HCT116 (cell line): ENCODE measurements around the gene GIMAP4. TPM values are rescaled to one million over a fixed set of nuclear protein-coding genes. Genes with fewer than 3 reads are reported as not detected.

Experiments used
- ATAC-seq: fragments of 200-7000 bp; cut with Tn5 transposase; 2 replicates; pipeline ENCODE4 v1.9.1; 2020; ENCODE audit warnings: mild to moderate bottlenecking, moderate library complexity
- BruUV-seq: library from RNA; stranded (reverse); fragments of 400-500 nt; replicated peaks from 2 replicates; lab custom pipeline; 2021; lab: Mats Ljungman, UMichigan
- CTCF ChIA-PET: fragments of 300-600 bp; sonication (Branson Sonifier 250); formaldehyde crosslinking; loops from one replicate; lab custom pipeline; 2021; ENCODE audit warnings: antibody characterized with exemption; lab: Charles Lee
- POLR2A ChIA-PET: fragments of 300-600, 350-600 bp; sonication (Branson Sonifier 250); formaldehyde crosslinking; loops from one replicate; lab custom pipeline; 2021; ENCODE audit warnings: antibody characterized with exemption; lab: Charles Lee
- RAD21 ChIA-PET, 2 experiments: fragments of 300-600 bp; sonication (Branson Sonifier 250); formaldehyde crosslinking; loops; one replicate each; lab custom pipeline; 2023; ENCODE audit warnings: low total read pairs in 2 of 2; ENCODE audit not compliant: uncharacterized antibody in 2 of 2, unreplicated experiment in 2 of 2, low non-redundant PET in 1 of 2; lab: Charles Lee
- DNase-seq: peaks from one replicate; pipeline ENCODE4 v3.0.0-alpha.2; 2010; ENCODE audit warnings: low read depth, low spot score
- H2AFZ ChIP-seq: fragments of 200-600 bp; shearing (Covaris generic), sonication (generic); 2 replicates; pipeline ENCODE4 v1.6.1; 2017; ENCODE audit warnings: low read depth, mixed run types, mixed read lengths, antibody characterized with exemption, low read length; ENCODE audit not compliant: poor library complexity, severe bottlenecking
- H3K27ac ChIP-seq: 2 replicates; pipeline ENCODE4 v1.5.1; 2012; ENCODE audit warnings: low read depth, low read length
- H3K27me3 ChIP-seq: fragments of 200-600 bp; sonication (generic); 2 replicates; pipeline ENCODE4 v1.6.1; 2016; ENCODE audit warnings: mixed run types, low read length, mixed read lengths; ENCODE audit not compliant: insufficient read depth
- H3K36me3 ChIP-seq, 2 experiments: fragments of 200-500 bp in 1 of 2; fragments of 200-600 bp in 1 of 2; sonication (Bioruptor generic) in 1 of 2; sonication (generic) in 1 of 2; 2 replicates each; pipeline versions ENCODE4 v1.5.1 to v1.6.1; 2014 to 2016; ENCODE audit warnings: low read length in 2 of 2, inconsistent platforms in 1 of 2, mixed read lengths in 1 of 2, mixed run types in 1 of 2; ENCODE audit not compliant: insufficient read depth in 2 of 2, control insufficient read depth in 1 of 2
- H3K4me1 ChIP-seq, 2 experiments: fragments of 200-600 bp in 1 of 2; sonication (generic) in 1 of 2; 2 replicates each; pipeline versions ENCODE4 v1.5.1 to v1.6.1; 2012 to 2017; ENCODE audit warnings: low read length in 2 of 2, inconsistent platforms in 1 of 2, mild to moderate bottlenecking in 1 of 2, mixed read lengths in 1 of 2, mixed run types in 1 of 2, moderate library complexity in 1 of 2; ENCODE audit not compliant: insufficient read depth in 2 of 2, control insufficient read depth in 1 of 2
- H3K4me2 ChIP-seq: fragments of 200-600 bp; sonication (generic); 2 replicates; pipeline ENCODE4 v1.6.1; 2017; ENCODE audit warnings: mixed run types, low read length, mixed read lengths
- H3K4me3 ChIP-seq, 2 experiments: fragments of 200-600 bp in 1 of 2; sonication (generic) in 1 of 2; replicated peaks in 1 of 2; 2 replicates each; pipeline ENCODE4 v1.5.1; 2011 to 2016; ENCODE audit warnings: low read length in 2 of 2, control low read depth in 1 of 2, low read depth in 1 of 2, mild to moderate bottlenecking in 1 of 2, mixed read lengths in 1 of 2, mixed run types in 1 of 2
- H3K79me2 ChIP-seq: fragments of 200-600 bp; sonication (generic); 2 replicates; pipeline ENCODE4 v1.6.1; 2017; ENCODE audit warnings: mild to moderate bottlenecking, mixed run types, low read length, moderate library complexity, mixed read lengths; ENCODE audit not compliant: insufficient read depth
- H3K9ac ChIP-seq: fragments of 200-600 bp; sonication (generic); 2 replicates; pipeline ENCODE4 v1.6.1; 2016; ENCODE audit warnings: low read length, mixed read lengths
- H3K9me2 ChIP-seq: fragments of 200-600 bp; sonication (generic), shearing (Covaris generic); 2 replicates; pipeline ENCODE4 v1.6.1; 2017; ENCODE audit warnings: mixed run types, mild to moderate bottlenecking, moderate library complexity; ENCODE audit not compliant: insufficient read depth
- H3K9me3 ChIP-seq, 2 experiments: fragments of 200-500 bp in 1 of 2; fragments of 200-600 bp in 1 of 2; sonication (Bioruptor generic) in 1 of 2; sonication (generic) in 1 of 2; 2 replicates each; pipeline ENCODE4 v1.6.1; 2014 to 2017; ENCODE audit warnings: low read length in 2 of 2, mixed read lengths in 2 of 2, inconsistent platforms in 1 of 2, low read depth in 1 of 2, mild to moderate bottlenecking in 1 of 2, mixed run types in 1 of 2, moderate library complexity in 1 of 2; ENCODE audit not compliant: control insufficient read depth in 1 of 2, insufficient read depth in 1 of 2
- H4K20me1 ChIP-seq: fragments of 200-600 bp; sonication (generic), shearing (Covaris generic); 2 replicates; pipeline ENCODE4 v1.6.1; 2017; ENCODE audit warnings: mixed run types, mild to moderate bottlenecking, moderate library complexity; ENCODE audit not compliant: insufficient read depth
- ATF3 ChIP-seq: IDR thresholded peaks from 2 replicates; pipeline ENCODE4 v1.6.1; 2012
- CTCF ChIP-seq, 3 experiments: fragments of 200-600 bp in 1 of 3; sonication (generic) in 1 of 3; IDR thresholded peaks in 2 of 3; conservative IDR thresholded peaks in 1 of 3; 2 replicates each; pipeline ENCODE4 v1.5.1; 2012 to 2017; ENCODE audit warnings: low read depth in 2 of 3, low read length in 2 of 3, antibody characterized with exemption in 1 of 3, borderline replicate concordance in 1 of 3, control low read depth in 1 of 3, mild to moderate bottlenecking in 1 of 3, mixed read lengths in 1 of 3, mixed run types in 1 of 3, moderate library complexity in 1 of 3; ENCODE audit not compliant: insufficient read depth in 1 of 3
- EZH2 ChIP-seq: fragments of 200-600 bp; sonication (generic); IDR thresholded peaks from 2 replicates; pipeline ENCODE4 v1.6.1; 2017; ENCODE audit warnings: antibody characterized with exemption, mixed run types
- JUND ChIP-seq: IDR thresholded peaks from 2 replicates; pipeline ENCODE4 v1.6.1; 2012
- MAX ChIP-seq: IDR thresholded peaks from 2 replicates; pipeline ENCODE4 v1.6.1; 2012
- POLR2AphosphoS5 ChIP-seq: IDR thresholded peaks from 2 replicates; pipeline ENCODE4 v1.6.1; 2011; ENCODE audit warnings: mild to moderate bottlenecking, low read depth, low read length, moderate library complexity
- SIN3A ChIP-seq: IDR thresholded peaks from 2 replicates; pipeline ENCODE4 v1.6.1; 2012; ENCODE audit warnings: low read depth
- intact Hi-C: fragments of 100-400 bp; cut with micrococcal nuclease; formaldehyde crosslinking; loops from 2 replicates; pipeline ENCODE4 v1.10.0; 2022
- total RNA-seq: library from RNA; stranded (reverse); gene quantifications from one replicate; pipeline ENCODE4 v1.2.1, GENCODE V29; 2021; ENCODE audit not compliant: unreplicated experiment

GIMAP4 gene
- total RNA-seq, 1 experiment from 2014 or later = 0.49 TPM

GRCh38 chr7:150620617-150621371, 53.6 kb downstream of the GIMAP4 start:
- no peak overlapping the region for H2AFZ ChIP-seq
- no TSS peak for BruUV-seq
- no peak overlapping the region for H3K4me3 ChIP-seq
- intact Hi-C loops = no loop called here
- CTCF ChIA-PET = no interaction called here
- H3K79me2 ChIP-seq = no peaks in the 10 kb centered on the region
- no peak for ATAC-seq
- no peaks in the 10 kb centered on the region for H3K9me2 ChIP-seq
- no peaks in the 10 kb centered on the region for H3K9me3 ChIP-seq
- peaks cover 40% of the 10 kb centered on the region for H3K27me3 ChIP-seq
- no peak overlapping the region for H3K27ac ChIP-seq
- no peaks in the 10 kb centered on the region for H4K20me1 ChIP-seq
- no peak for DNase-seq
- POLR2A ChIA-PET = no interaction called here
- no peaks in the 10 kb centered on the region for H3K4me1 ChIP-seq
- RAD21 ChIA-PET = no interaction called here
- H3K36me3 ChIP-seq = no peaks in the 10 kb centered on the region
- H3K4me2 ChIP-seq = no peak overlapping the region
- no peak for TF ChIP-seq POLR2AphosphoS5
- TF ChIP-seq JUND = no peak
- TF ChIP-seq MAX = no peak
- TF ChIP-seq EZH2 = no peak
- no peak for TF ChIP-seq ATF3
- no peak for TF ChIP-seq CTCF (IDR thresholded peaks at IDR 0.05 in 2 of 3, conservative IDR thresholded peaks at IDR 0.05 in 1 of 3; ENCODE audit: borderline replicate concordance in 1 of 3, insufficient read depth in 1 of 3, low read depth in 2 of 3, low read length in 2 of 3)
- no peak for TF ChIP-seq SIN3A
- H3K9ac ChIP-seq = no peak overlapping the region
